Upper lobe of right lung (tissue), 1 donor: Measurements from ENCODE around the gene DPH2. TPM values are rescaled to one million over a fixed set of nuclear protein-coding genes. Genes with fewer than 3 reads are reported as not detected.

ENCODE experiments used
- ATAC-seq: fragments of 200-7000 bp; cut with Tn5 transposase; one replicate; pipeline ENCODE4 v1.9.1; 2020; ENCODE audit warnings: mild to moderate bottlenecking, moderate library complexity
- DNase-seq: peaks from one replicate; pipeline ENCODE4 v3.0.0-alpha.2; 2020
- H3K27ac ChIP-seq: fragments of 200-600 bp; one replicate; pipeline ENCODE4 v1.8.0; 2022
- H3K27me3 ChIP-seq: fragments of 200-600 bp; one replicate; pipeline ENCODE4 v1.8.0; 2022; ENCODE audit warnings: mild to moderate bottlenecking
- H3K36me3 ChIP-seq: fragments of 200-600 bp; one replicate; pipeline ENCODE4 v1.8.0; 2022
- H3K4me1 ChIP-seq: fragments of 200-600 bp; one replicate; pipeline ENCODE4 v1.8.0; 2022
- H3K4me3 ChIP-seq: fragments of 200-600 bp; one replicate; pipeline ENCODE4 v1.8.0; 2022; ENCODE audit warnings: mild to moderate bottlenecking
- H3K9me3 ChIP-seq: fragments of 200-600 bp; one replicate; pipeline ENCODE4 v1.8.0; 2022
- CTCF ChIP-seq: fragments of 200-600 bp; IDR thresholded peaks from one replicate; pipeline ENCODE4 v1.8.0; 2022; ENCODE audit warnings: antibody characterized with exemption
- intact Hi-C: fragments of 100-400 bp; cut with DNase I; formaldehyde crosslinking; loops from one replicate; pipeline ENCODE4 v1.11.0; 2022
- total RNA-seq: library from RNA; stranded (reverse); fragmentation: NEBNext Ultra II Directional; extraction: Animal tissue kit (Norgen Biotek cat#: 25700); gene quantifications from one replicate; pipeline ENCODE4 v1.2.1, GENCODE V29; 2021
- donor health status: DM: no; HTN: yes; CAD: no; lungs with severe emphysema.

The DPH2 gene
- total RNA-seq, 1 donor from 2014 or later: 18.8 TPM

- H3K4me1 ChIP-seq: peaks cover 29% of the 10 kb centered on the region
- no peak for ATAC-seq
These were observed 22.5 kb upstream of the DPH2 start for GRCh38 chr1:43947061-43947873.

GRCh38 chr1:43947874-43948437 is 21.9 kb upstream of the DPH2 start:
- H3K36me3 ChIP-seq: no peaks in the 10 kb centered on the region
- TF ChIP-seq CTCF: no peak
- no peaks in the 10 kb centered on the region for H3K9me3 ChIP-seq
- H3K27me3 ChIP-seq: no peaks in the 10 kb centered on the region
- H3K27ac ChIP-seq: no peak overlapping the region
- no peak for DNase-seq
- peaks cover 29% of the 10 kb centered on the region for H3K4me1 ChIP-seq
- no peak for ATAC-seq
- intact Hi-C loops: no loop called here
- peak overlapping the region; percentile 75 for H3K4me3 ChIP-seq

More at GRCh38 chr1:43947061-43947873, 22.5 kb upstream of the DPH2 start:
- no peak for TF ChIP-seq CTCF
- Histone ChIP-seq H3K27me3 (no peaks in the 10 kb centered on the region), H3K36me3 (no peaks in the 10 kb centered on the region), H3K27ac (peak overlapping the region; percentile 97), H3K9me3 (no peaks in the 10 kb centered on the region), H3K4me3 (peak overlapping the region; percentile 75)
- no peak for DNase-seq
- intact Hi-C loops: no loop called here

- Histone ChIP-seq H3K4me1 (peaks cover 29% of the 10 kb centered on the region), H3K27me3 (no peaks in the 10 kb centered on the region), H3K36me3 (no peaks in the 10 kb centered on the region), H3K27ac (no peak overlapping the region), H3K4me3 (no peak overlapping the region), H3K9me3 (no peaks in the 10 kb centered on the region)
- no peak for TF ChIP-seq CTCF
- intact Hi-C loops: no loop called here
- no peak for DNase-seq
- no peak for ATAC-seq
These were observed 20.1 kb upstream of the DPH2 start for GRCh38 chr1:43949678-43950077.

GRCh38 chr1:43951021-43951985 is 18.5 kb upstream of the DPH2 start:
- ATAC-seq: no peak
- Histone ChIP-seq H3K27me3 (no peaks in the 10 kb centered on the region), H3K9me3 (no peaks in the 10 kb centered on the region), H3K4me1 (peaks cover 15% of the 10 kb centered on the region), H3K36me3 (peaks cover 2% of the 10 kb centered on the region), H3K4me3 (no peak overlapping the region), H3K27ac (no peak overlapping the region)
- intact Hi-C loops: no loop called here
- no peak for TF ChIP-seq CTCF
- DNase-seq: no peak

GRCh38 chr1:43952731-43953346 is 17.0 kb upstream of the DPH2 start:
- no peak overlapping the region for H3K4me3 ChIP-seq
- H3K27me3 ChIP-seq: no peaks in the 10 kb centered on the region
- no peaks in the 10 kb centered on the region for H3K9me3 ChIP-seq
- no peak for DNase-seq
- ATAC-seq: no peak
- TF ChIP-seq CTCF: no peak
- H3K27ac ChIP-seq: no peak overlapping the region
- H3K36me3 ChIP-seq: peaks cover 16% of the 10 kb centered on the region
- H3K4me1 ChIP-seq: peaks cover 9% of the 10 kb centered on the region
- intact Hi-C loops: no loop called here
